Fibroblast of skin of abdomen (primary cell): ENCODE results near the gene SPATA13.

ENCODE experiments used
- DNase-seq: peaks from one replicate; pipeline ENCODE4 v3.0.0-alpha.2; 2013

Gene SPATA13

GRCh38 chr13:24257497-24257896, 97.0 kb downstream of the SPATA13 start:
- no peak for DNase-seq

GRCh38 chr13:24261566-24261965, 101.0 kb downstream of the SPATA13 start:
- no peak for DNase-seq

- DNase-seq: peak; percentile 14
Measured at GRCh38 chr13:24263632-24264031, 103.1 kb downstream of the SPATA13 start.

- no peak for DNase-seq
Measured at GRCh38 chr13:24264976-24265375, 104.5 kb downstream of the SPATA13 start.

GRCh38 chr13:24265453-24265852, 104.9 kb downstream of the SPATA13 start:
- no peak for DNase-seq

DNA sequence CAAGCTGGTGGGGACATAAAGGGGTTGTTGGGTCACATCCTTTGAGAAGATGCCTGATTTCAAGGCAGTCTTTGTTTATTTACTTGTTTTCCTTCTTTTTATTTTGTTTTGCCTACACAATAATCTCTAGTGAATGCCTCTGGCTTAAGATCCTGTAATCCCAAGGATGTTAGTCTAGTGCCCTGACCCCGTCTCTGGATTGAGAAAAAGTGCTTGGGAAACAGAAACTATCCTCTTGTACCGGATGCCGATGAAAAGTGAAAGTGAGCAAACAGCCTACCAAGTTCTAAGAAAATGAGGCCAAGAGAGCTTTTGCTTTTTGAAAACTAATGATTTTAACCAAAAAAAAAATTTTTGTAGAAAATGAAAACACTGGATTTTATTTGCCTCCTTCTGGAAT, 106.8 kb downstream of the SPATA13 start:
- no peak for DNase-seq

DNA sequence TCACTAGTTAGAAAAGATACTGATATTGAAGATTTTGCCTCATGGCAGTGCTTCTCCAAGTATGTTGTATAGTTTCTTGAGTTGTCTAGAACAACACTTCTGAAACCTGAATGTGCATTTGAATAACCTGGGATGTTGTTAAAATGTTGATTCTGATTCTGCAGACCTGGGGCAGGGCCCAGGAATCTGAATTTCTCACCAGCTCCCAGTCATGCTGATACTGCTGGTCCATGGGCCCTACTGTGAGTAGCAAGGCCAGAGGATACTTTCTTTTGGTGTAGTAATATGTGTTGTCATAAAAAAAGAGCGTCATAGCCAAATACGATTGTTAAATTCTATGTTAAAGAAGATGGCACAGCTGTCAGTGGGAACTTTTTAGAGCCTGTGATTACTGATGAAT, 107.3 kb downstream of the SPATA13 start:
- no peak for DNase-seq

DNA sequence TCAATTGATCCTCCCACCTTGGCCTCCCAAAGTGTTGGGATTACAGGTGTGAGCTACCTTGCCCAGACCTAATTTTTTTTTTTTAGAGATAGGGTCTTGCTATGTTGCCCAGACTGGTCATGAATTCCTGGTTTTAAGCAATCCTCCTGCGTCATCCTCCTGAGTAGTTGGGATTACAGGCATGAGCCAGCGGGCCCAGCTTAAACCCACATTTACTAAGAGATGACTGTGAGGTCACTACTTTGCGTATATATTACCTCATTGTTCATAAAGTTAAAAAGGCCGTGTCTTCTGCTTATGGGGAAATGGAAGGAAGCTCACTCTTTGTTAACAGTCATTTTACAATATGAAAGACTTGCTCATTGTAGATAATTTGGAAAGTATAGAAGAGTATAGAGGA, 109.3 kb downstream of the SPATA13 start:
- DNase-seq: no peak

GRCh38 chr13:24270639-24271141, 110.2 kb downstream of the SPATA13 start:
- DNase-seq: peak; percentile 21

DNA sequence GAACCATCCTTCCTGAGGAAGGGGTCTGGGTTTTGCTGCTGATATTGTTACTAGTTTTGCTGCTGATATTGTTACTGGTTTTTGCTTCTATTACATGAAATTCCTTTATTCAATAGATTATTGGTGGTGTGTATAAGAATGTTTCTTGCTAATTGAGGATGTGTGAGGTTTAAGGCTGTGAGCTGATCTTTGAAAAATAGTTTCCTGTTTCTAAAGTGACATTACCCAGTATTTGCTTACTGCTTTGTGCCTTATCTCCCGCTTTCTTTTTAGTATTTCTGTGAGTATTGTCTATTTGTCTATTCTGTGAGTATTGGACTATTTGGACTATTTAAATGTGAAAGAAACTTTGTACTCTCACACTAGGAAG, 110.7 kb downstream of the SPATA13 start:
- DNase-seq: no peak

DNA sequence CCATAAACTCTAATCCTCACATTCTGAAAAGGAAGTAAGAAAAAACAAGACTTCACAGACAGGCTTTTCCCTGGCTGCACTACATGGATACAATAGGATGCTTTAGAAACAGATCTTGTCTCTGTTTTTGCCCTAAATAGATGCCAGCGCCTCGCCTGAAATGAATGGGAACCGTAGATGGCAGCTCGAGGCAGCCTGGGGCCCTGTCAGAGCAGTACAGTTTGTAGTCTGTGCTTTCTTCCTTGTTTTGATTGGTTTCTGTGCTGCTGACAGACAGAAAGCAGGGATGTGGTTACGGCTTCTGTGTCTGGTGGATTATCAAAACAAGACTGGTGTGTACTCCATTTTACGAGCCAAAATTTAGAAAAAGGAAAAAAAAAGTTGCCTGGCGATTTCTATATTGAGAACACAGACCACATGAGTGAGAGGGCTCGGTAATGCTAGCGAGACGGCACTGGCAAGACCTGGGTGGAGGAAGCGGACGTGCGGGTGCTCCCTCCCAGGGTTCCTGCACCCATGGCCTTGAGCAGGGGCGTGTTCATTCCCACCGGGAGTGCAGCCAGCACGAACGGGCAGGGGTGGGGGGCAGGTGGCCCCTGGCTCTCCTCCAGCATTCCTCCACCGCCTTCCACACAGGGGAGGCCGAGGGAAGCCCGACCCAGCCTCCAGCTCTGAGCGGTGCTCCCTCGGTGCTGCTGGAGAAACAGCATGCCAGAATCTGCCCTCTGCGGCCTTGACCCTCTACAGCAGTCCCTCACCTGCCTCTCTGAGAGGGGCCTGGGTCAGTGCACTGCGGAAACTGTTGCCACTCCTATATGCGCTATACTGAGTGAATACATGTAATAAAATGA, 111.3 kb downstream of the SPATA13 start:
- peak; percentile 71 for DNase-seq

DNA sequence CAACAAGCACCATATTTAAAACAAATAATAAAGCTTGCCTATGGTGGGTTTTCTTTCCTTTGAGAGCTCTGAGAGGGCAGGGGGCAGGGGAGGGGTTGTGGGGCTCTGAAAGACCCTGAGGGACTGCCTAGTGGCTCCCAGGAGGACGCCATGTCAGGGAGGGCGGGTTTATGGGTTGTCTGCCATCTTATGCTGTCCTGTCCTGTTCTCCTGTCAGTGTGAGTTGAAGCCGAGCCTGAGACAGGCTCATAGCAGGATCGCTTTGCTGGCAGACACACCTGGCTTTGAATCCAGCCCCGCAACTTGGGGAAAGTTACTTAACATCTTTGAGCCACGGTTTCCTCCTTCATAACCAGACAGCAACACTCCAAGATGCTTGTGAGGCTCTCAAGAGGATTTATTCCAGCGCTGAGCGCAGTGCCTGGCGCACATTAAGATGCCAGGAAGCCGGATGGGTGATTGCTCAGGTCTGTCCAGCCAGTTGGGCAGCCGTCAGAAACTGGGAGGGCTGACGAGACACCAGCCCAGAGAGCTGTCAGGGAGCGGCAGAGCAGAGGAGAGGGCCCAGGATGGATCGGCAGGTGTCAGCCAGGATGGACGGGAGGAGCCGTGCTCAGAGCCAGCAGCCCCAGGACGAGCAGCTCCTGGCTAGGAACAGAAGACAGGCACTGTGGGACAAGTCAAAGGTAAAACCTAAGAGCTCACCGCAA, 112.1 kb downstream of the SPATA13 start:
- DNase-seq: no peak

DNA sequence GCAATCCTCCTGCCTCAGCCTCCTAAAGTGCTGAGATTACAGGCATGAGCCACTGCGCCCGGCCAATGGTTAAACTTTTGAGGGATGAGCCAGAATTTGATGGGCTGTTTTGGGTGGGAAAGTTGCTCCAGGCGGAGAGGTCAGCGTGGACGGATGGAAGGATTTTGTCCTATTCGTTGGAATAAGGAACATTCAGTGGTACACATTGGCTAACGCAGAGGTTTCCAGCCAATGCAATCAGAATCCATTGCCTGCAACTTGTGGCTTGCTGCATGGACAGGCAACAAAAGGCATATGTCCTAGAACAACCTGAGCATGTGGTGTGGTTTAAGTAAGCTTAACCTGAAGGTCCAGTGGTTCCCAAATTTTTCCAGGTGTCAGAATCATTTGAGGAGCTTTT, 113.4 kb downstream of the SPATA13 start:
- no peak for DNase-seq

DNA sequence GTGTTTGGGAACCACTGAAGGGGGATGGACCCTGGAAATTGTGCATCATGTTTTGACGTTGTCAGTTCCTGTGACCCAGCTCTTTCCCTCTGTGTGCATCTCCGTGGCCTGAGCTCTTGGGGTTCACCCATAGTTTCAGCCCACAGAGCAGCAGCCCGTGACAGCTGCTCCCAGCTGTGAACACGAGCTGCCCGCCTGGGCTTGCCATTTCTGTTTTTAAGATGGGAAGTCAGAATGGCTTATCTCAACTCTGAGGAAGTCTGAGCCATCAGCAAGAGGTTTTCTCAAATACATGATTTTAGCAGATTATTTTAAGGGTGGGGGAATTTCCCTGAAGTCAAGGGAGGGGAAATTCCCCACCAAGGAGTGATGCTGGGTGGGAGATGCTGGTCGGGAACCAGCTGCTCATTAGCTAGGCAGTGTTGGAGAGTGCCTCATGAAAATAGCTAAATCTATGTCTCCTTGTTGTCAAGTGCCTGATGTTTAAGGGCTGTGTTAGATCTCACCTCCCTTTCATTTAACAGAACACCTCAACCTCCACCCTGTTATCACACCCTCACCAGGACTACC, 114.0 kb downstream of the SPATA13 start:
- DNase-seq: no peak

- no peak for DNase-seq
Measured at GRCh38 chr13:24275041-24275440, 114.5 kb downstream of the SPATA13 start.

DNA sequence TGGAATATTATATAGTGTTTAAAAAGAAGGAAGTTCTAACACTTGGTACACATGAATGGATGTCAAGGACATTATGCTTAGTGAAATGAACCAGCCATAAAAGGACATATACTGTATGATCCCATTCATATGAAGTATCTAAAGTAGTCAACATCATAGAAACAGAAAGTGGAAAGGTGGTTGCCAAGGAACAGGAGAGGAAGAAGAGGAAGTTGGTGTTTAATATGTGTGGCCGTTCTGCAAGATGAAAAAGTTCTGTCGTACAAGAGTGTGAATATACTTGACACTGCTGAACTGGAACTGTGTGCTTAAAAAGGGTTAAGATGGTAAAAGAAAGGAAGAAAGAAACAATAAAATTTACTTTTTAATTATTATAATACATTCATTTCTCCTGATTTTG, 115.8 kb downstream of the SPATA13 start:
- DNase-seq: no peak

GRCh38 chr13:24276861-24277260, 116.3 kb downstream of the SPATA13 start:
- no peak for DNase-seq

GRCh38 chr13:24277761-24278160, 117.2 kb downstream of the SPATA13 start:
- no peak for DNase-seq

GRCh38 chr13:24279327-24280110, 119.0 kb downstream of the SPATA13 start:
- DNase-seq: no peak

DNA sequence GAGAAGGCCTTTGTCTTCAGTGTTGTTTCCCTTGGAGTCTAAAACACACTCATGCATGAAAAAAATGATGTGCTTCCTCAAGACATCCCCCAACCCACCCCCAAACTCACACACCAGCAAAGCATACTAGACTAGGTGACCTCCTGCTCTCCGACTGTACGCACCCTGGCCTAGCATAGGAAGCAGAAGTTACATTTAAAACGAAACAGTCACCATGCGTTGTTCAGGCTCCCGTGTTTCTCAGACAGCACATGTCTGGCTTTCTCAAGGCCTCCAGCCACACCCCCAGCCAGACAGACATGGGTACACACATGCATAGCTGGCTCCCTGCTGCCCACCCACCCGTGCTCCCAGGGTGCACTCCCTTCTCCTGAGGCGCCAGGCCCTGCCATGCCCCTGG, 120.2 kb downstream of the SPATA13 start:
- no peak for DNase-seq

GRCh38 chr13:24281188-24282008, 120.9 kb downstream of the SPATA13 start:
- no peak for DNase-seq

DNA sequence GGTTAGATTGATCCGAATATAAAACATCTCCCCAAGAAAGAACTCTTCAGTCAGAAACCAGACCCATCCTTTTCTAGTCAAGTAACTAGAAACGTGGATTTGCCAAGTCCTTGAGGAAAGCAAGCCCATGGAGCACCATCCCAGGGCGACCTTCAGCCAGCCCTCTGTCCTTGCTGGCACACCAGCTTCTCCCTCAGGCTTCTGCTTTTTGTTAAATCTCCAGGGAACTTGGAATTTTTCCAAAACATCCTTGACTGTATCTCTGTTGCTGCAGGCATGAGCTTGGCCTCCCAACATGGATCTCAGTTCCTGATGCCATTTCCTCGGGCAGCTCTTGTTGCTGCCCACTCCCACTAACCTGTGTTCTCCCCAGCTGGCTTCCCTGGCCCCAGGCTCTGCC, 121.7 kb downstream of the SPATA13 start:
- DNase-seq: no peak
